ENCODE results near the gene RAB11FIP2. TPM values are rescaled to one million over a fixed set of nuclear protein-coding genes. Genes with fewer than 3 reads are reported as not detected.

Gene RAB11FIP2
- total RNA-seq (10 to 100 TPM; 16.5 to 36.6 (median 20.4) TPM), total RNA-seq (24.9 to 56.1 (median 37.4) reads per million in 29 experiments)
- total RNA-seq (2013) = 32.2 TPM

- peak; percentile 92 to 95 (median 92) for ATAC-seq (replicated peaks in 1 of 4)
- ChIA-PET POLR2A (interaction anchor here (0.6 to 0.7 kb wide), 2 partner anchors 657 to 1029 kb away, joined by 3 to 7 read pairs; no protein-coding TSS in a partner anchor), CTCF (interaction anchor here in 1 of 2 donors (0.9 kb wide), 1 partner anchor 1825 kb away, joined by 3 read pairs; no protein-coding TSS in a partner anchor)
- peaks cover 12 to 17% of the 10 kb centered on the region in 2 experiments for H3K4me1 ChIP-seq (ENCODE audit: control insufficient read depth in 1 of 2, extremely low read depth in 1 of 2, insufficient read depth in 2 of 2, low read length in 2 of 2)
- peak within 1 kb of the TSS; percentile 66 to 74 for H3K4me3 ChIP-seq (ENCODE audit: control insufficient read depth in 1 of 2, extremely low read depth in 1 of 2, low read length in 1 of 2)
- H3K9me3 ChIP-seq = no peaks in the 10 kb centered on the region
- Mint-ChIP-seq H3K4me1 (peaks cover 38 to 48% (median 47%) of the 10 kb centered on the region in 3 donors), H3K4me3 (peak within 1 kb of the TSS; percentile 83 to 90 (median 86)), H3K36me3 (no peaks in the 10 kb centered on the region), H3K27ac (peak within 1 kb of the TSS; percentile 39 to 77), H3K9me3 (no peaks in the 10 kb centered on the region), H3K27me3 (no peaks in the 10 kb centered on the region)
- no peak within 1 kb of the TSS for H3K27ac ChIP-seq (ENCODE audit: low read length)
- peak; percentile 87 to 97 (median 94) for DNase-seq
- no peaks in the 10 kb centered on the region for H3K27me3 ChIP-seq (replicated peaks in 1 of 2; ENCODE audit: control insufficient read depth in 2 of 2, extremely low read depth in 1 of 2, insufficient read depth in 2 of 2, low read length in 1 of 2)
- H3K36me3 ChIP-seq (ENCODE audit: control insufficient read depth in 2 of 2, extremely low read depth in 1 of 2, insufficient read depth in 1 of 2, low read length in 1 of 2) = no peaks in the 10 kb centered on the region
- WGBS (ENCODE audit: insufficient coverage) = under 1% methylated on average over 66 of the region's 83 CpGs
Observed at GRCh38 chr10:118046395-118047156, at the start of gene RAB11FIP2. Gene RAB11FIP2, minus strand, starts transcription at chr10:118046941. Its CDS starts 778 bp downstream, at chr10:118046163.

GRCh38 chr10:118096022-118096421 lies 49.3 kb upstream of the RAB11FIP2 start:
- peaks cover 0 to 5% (median 0%) of the 10 kb centered on the region in 3 donors for H3K9me3 Mint-ChIP-seq
- no CpG with 5 or more reads among the region's 1 CpG for WGBS (ENCODE audit: insufficient coverage)

GRCh38 chr10:118092209-118092608 lies 45.5 kb upstream of the RAB11FIP2 start:
- no peaks in the 10 kb centered on the region for H3K36me3 Mint-ChIP-seq
- no peak overlapping the region for H3K4me3 Mint-ChIP-seq
- H3K9me3 Mint-ChIP-seq = peaks cover 0 to 5% (median 0%) of the 10 kb centered on the region in 3 donors
- H3K4me3 ChIP-seq (ENCODE audit: control insufficient read depth in 1 of 2, extremely low read depth in 1 of 2, low read length in 1 of 2) = no peak overlapping the region
- H3K27ac ChIP-seq (ENCODE audit: low read length) = no peak overlapping the region
- no peaks in the 10 kb centered on the region for H3K27me3 ChIP-seq (replicated peaks in 1 of 2; ENCODE audit: control insufficient read depth in 2 of 2, extremely low read depth in 1 of 2, insufficient read depth in 2 of 2, low read length in 1 of 2)
- CTCF ChIA-PET = no interaction called here
- no peak for DNase-seq
- peaks cover 4 to 9% of the 10 kb centered on the region in 2 donors for H3K27me3 Mint-ChIP-seq
- H3K4me1 Mint-ChIP-seq = no peaks in the 10 kb centered on the region
- H3K36me3 ChIP-seq (ENCODE audit: control insufficient read depth in 2 of 2, extremely low read depth in 1 of 2, insufficient read depth in 1 of 2, low read length in 1 of 2) = no peaks in the 10 kb centered on the region
- no peaks in the 10 kb centered on the region for H3K9me3 ChIP-seq
- H3K27ac Mint-ChIP-seq = no peak overlapping the region
- POLR2A ChIA-PET = no interaction called here
- no peaks in the 10 kb centered on the region for H3K4me1 ChIP-seq (ENCODE audit: control insufficient read depth in 1 of 2, extremely low read depth in 1 of 2, insufficient read depth in 2 of 2, low read length in 2 of 2)
- WGBS (ENCODE audit: insufficient coverage) = 100% methylated on average over 1 of the region's 1 CpG
- no peak for ATAC-seq (replicated peaks in 1 of 4)

More at GRCh38 chr10:118096022-118096421, 49.3 kb upstream of the RAB11FIP2 start:
- Histone ChIP-seq H3K4me1 (ENCODE audit: control insufficient read depth in 1 of 2, extremely low read depth in 1 of 2, insufficient read depth in 2 of 2, low read length in 2 of 2) (no peaks in the 10 kb centered on the region), H3K36me3 (ENCODE audit: control insufficient read depth in 2 of 2, extremely low read depth in 1 of 2, insufficient read depth in 1 of 2, low read length in 1 of 2) (no peaks in the 10 kb centered on the region), H3K27ac (ENCODE audit: low read length) (no peak overlapping the region), H3K4me3 (ENCODE audit: control insufficient read depth in 1 of 2, extremely low read depth in 1 of 2, low read length in 1 of 2) (no peak overlapping the region), H3K27me3 (replicated peaks in 1 of 2; ENCODE audit: control insufficient read depth in 2 of 2, extremely low read depth in 1 of 2, insufficient read depth in 2 of 2, low read length in 1 of 2) (no peaks in the 10 kb centered on the region), H3K9me3 (no peaks in the 10 kb centered on the region)
- Mint-ChIP-seq H3K27me3 (peaks cover 1 to 9% of the 10 kb centered on the region in 2 donors), H3K27ac (no peak overlapping the region), H3K36me3 (no peaks in the 10 kb centered on the region), H3K4me3 (no peak overlapping the region), H3K4me1 (no peaks in the 10 kb centered on the region)
- ATAC-seq (replicated peaks in 1 of 4) = no peak
- no peak for DNase-seq
- ChIA-PET CTCF (no interaction called here), POLR2A (no interaction called here)

- no peak for ATAC-seq (replicated peaks in 1 of 4)
- no peak overlapping the region for H3K27ac Mint-ChIP-seq
- H3K4me3 Mint-ChIP-seq = no peak overlapping the region
- no peak for DNase-seq
- H3K9me3 Mint-ChIP-seq = peaks cover 5 to 10% (median 10%) of the 10 kb centered on the region in 3 donors
- no peaks in the 10 kb centered on the region for H3K4me1 Mint-ChIP-seq
- Histone ChIP-seq H3K27me3 (replicated peaks in 1 of 2; ENCODE audit: control insufficient read depth in 2 of 2, extremely low read depth in 1 of 2, insufficient read depth in 2 of 2, low read length in 1 of 2) (no peaks in the 10 kb centered on the region), H3K4me3 (ENCODE audit: control insufficient read depth in 1 of 2, extremely low read depth in 1 of 2, low read length in 1 of 2) (no peak overlapping the region), H3K4me1 (ENCODE audit: control insufficient read depth in 1 of 2, extremely low read depth in 1 of 2, insufficient read depth in 2 of 2, low read length in 2 of 2) (no peaks in the 10 kb centered on the region), H3K27ac (ENCODE audit: low read length) (no peak overlapping the region), H3K9me3 (no peaks in the 10 kb centered on the region), H3K36me3 (ENCODE audit: control insufficient read depth in 2 of 2, extremely low read depth in 1 of 2, insufficient read depth in 1 of 2, low read length in 1 of 2) (no peaks in the 10 kb centered on the region)
- ChIA-PET POLR2A (no interaction called here), CTCF (no interaction called here)
- H3K36me3 Mint-ChIP-seq = no peaks in the 10 kb centered on the region
- 40% methylated on average over 1 of the region's 4 CpGs for WGBS (ENCODE audit: insufficient coverage)
- peaks cover 12 to 13% of the 10 kb centered on the region in 2 donors for H3K27me3 Mint-ChIP-seq
Observed at GRCh38 chr10:118080817-118081216, 34.1 kb upstream of the RAB11FIP2 start.

GRCh38 chr10:118076705-118077104 lies 30.0 kb upstream of the RAB11FIP2 start:
- Histone ChIP-seq H3K4me1 (ENCODE audit: control insufficient read depth in 1 of 2, extremely low read depth in 1 of 2, insufficient read depth in 2 of 2, low read length in 2 of 2) (no peaks in the 10 kb centered on the region), H3K36me3 (ENCODE audit: control insufficient read depth in 2 of 2, extremely low read depth in 1 of 2, insufficient read depth in 1 of 2, low read length in 1 of 2) (no peaks in the 10 kb centered on the region), H3K27ac (ENCODE audit: low read length) (no peak overlapping the region), H3K27me3 (replicated peaks in 1 of 2; ENCODE audit: control insufficient read depth in 2 of 2, extremely low read depth in 1 of 2, insufficient read depth in 2 of 2, low read length in 1 of 2) (no peaks in the 10 kb centered on the region), H3K9me3 (no peaks in the 10 kb centered on the region), H3K4me3 (ENCODE audit: control insufficient read depth in 1 of 2, extremely low read depth in 1 of 2, low read length in 1 of 2) (no peak overlapping the region)
- H3K4me1 Mint-ChIP-seq = no peaks in the 10 kb centered on the region
- H3K9me3 Mint-ChIP-seq = peaks cover 0 to 4% (median 0%) of the 10 kb centered on the region in 3 donors
- no peak for DNase-seq
- peaks cover 13 to 14% of the 10 kb centered on the region in 2 donors for H3K27me3 Mint-ChIP-seq
- no peak overlapping the region for H3K4me3 Mint-ChIP-seq
- ChIA-PET CTCF (no interaction called here), POLR2A (no interaction called here)
- no peaks in the 10 kb centered on the region for H3K36me3 Mint-ChIP-seq
- WGBS (ENCODE audit: insufficient coverage) = no CpG with 5 or more reads among the region's 3 CpGs
- no peak for ATAC-seq (replicated peaks in 1 of 4)
- H3K27ac Mint-ChIP-seq = no peak overlapping the region

GRCh38 chr10:118072840-118073239 lies 26.1 kb upstream of the RAB11FIP2 start:
- Mint-ChIP-seq H3K9me3 (peaks cover 0 to 4% (median 0%) of the 10 kb centered on the region in 3 donors), H3K27ac (no peak overlapping the region), H3K4me1 (no peaks in the 10 kb centered on the region), H3K4me3 (no peak overlapping the region), H3K36me3 (no peaks in the 10 kb centered on the region), H3K27me3 (peaks cover 20 to 23% of the 10 kb centered on the region in 2 donors)
- no peaks in the 10 kb centered on the region for H3K9me3 ChIP-seq
- ATAC-seq (replicated peaks in 1 of 4) (no peak), DNase-seq (no peak)
- no peaks in the 10 kb centered on the region for H3K27me3 ChIP-seq (replicated peaks in 1 of 2; ENCODE audit: control insufficient read depth in 2 of 2, extremely low read depth in 1 of 2, insufficient read depth in 2 of 2, low read length in 1 of 2)
- H3K4me3 ChIP-seq (ENCODE audit: control insufficient read depth in 1 of 2, extremely low read depth in 1 of 2, low read length in 1 of 2) = no peak overlapping the region
- ChIA-PET CTCF (no interaction called here), POLR2A (interaction anchor here in 1 of 2 donors (0.5 kb wide), 1 partner anchor 1927 kb away, joined by 3 read pairs; no protein-coding TSS in a partner anchor)
- WGBS (ENCODE audit: insufficient coverage) = no CpG with 5 or more reads among the region's 1 CpG
- H3K36me3 ChIP-seq (ENCODE audit: control insufficient read depth in 2 of 2, extremely low read depth in 1 of 2, insufficient read depth in 1 of 2, low read length in 1 of 2) = no peaks in the 10 kb centered on the region
- no peak overlapping the region for H3K27ac ChIP-seq (ENCODE audit: low read length)
- no peaks in the 10 kb centered on the region for H3K4me1 ChIP-seq (ENCODE audit: control insufficient read depth in 1 of 2, extremely low read depth in 1 of 2, insufficient read depth in 2 of 2, low read length in 2 of 2)

Measured in T-cell (primary cell).